NCI-H2081 treated with DMSO at 0.1 percent for 48 hours (cell line): ENCODE data around the gene COMMD6.
"Not testable (repeated sequence)": the region's sequence is repeated elsewhere in the genome, so short reads cannot be mapped to it uniquely, and the experiment has no call there.

Experiments used
- DNase-seq: peaks from one replicate; lab custom pipeline; 2025; lab: John Stamatoyannopoulos, UW

The COMMD6 gene

GRCh38 chr13:75537401-75538365, at the start of gene COMMD6:
Gene COMMD6 (minus strand): TSS chr13:75537841. CDS start chr13:75537805, 36 bp downstream.
- DNase-seq = no peak

GRCh38 chr13:75585153-75585552, 47.5 kb upstream of the COMMD6 start:
- DNase-seq = no peak

GRCh38 chr13:75583091-75583490, 45.5 kb upstream of the COMMD6 start:
- no peak for DNase-seq

GRCh38 chr13:75581874-75582640, 44.4 kb upstream of the COMMD6 start:
- no peak for DNase-seq

- DNase-seq = no peak
Measured at GRCh38 chr13:75579529-75579928, 41.9 kb upstream of the COMMD6 start.

- no peak for DNase-seq
Measured at GRCh38 chr13:75569576-75569975, 31.9 kb upstream of the COMMD6 start.

- DNase-seq = no peak
Measured at GRCh38 chr13:75566658-75567057, 29.0 kb upstream of the COMMD6 start.

GRCh38 chr13:75558145-75558840, 20.7 kb upstream of the COMMD6 start:
- DNase-seq = no peak

- DNase-seq = no peak
Measured at GRCh38 chr13:75556961-75557360, 19.3 kb upstream of the COMMD6 start.

- no peak for DNase-seq
Measured at GRCh38 chr13:75555836-75556235, 18.2 kb upstream of the COMMD6 start.

GRCh38 chr13:75554981-75555380, 17.3 kb upstream of the COMMD6 start:
- no peak for DNase-seq

- DNase-seq = no peak
Measured at GRCh38 chr13:75554464-75554863, 16.8 kb upstream of the COMMD6 start.

- no peak for DNase-seq
Measured at GRCh38 chr13:75550159-75550567, 12.5 kb upstream of the COMMD6 start.

GRCh38 chr13:75549262-75550158, 11.9 kb upstream of the COMMD6 start, which contains the start of gene UCHL3:
Gene UCHL3 (plus strand): TSS chr13:75549791. CDS start chr13:75549821, 30 bp downstream.
- DNase-seq = peak; percentile 5

- no peak for DNase-seq
Measured at GRCh38 chr13:75547917-75548316, 10.3 kb upstream of the COMMD6 start.

- not testable (repeated sequence) for DNase-seq
Measured at GRCh38 chr13:75545386-75545785, 7.7 kb upstream of the COMMD6 start.

GRCh38 chr13:75544681-75545330, 7.2 kb upstream of the COMMD6 start:
- no peak for DNase-seq

GRCh38 chr13:75541961-75542360, 4.3 kb upstream of the COMMD6 start:
- no peak for DNase-seq

GRCh38 chr13:75541287-75541686, 3.6 kb upstream of the COMMD6 start:
- no peak for DNase-seq

- no peak for DNase-seq
Measured at GRCh38 chr13:75533861-75534260, 3.8 kb downstream of the COMMD6 start.

- no peak for DNase-seq
Measured at GRCh38 chr13:75530549-75530961, 7.1 kb downstream of the COMMD6 start.
